B cell (primary cell): Measurements from ENCODE around the gene GOLPH3. TPM values are rescaled to one million over a fixed set of nuclear protein-coding genes. Genes with fewer than 3 reads are reported as not detected.

Experiments used
- ATAC-seq: fragments of 200-7000 bp; cut with Tn5 transposase; one replicate; pipeline ENCODE4 v1.10.0; 2021; ENCODE audit warnings: low read depth, mild to moderate bottlenecking, moderate number of reproducible peaks, moderate library complexity
- CTCF ChIA-PET: fragments of 350-600 bp; sonication (Branson Sonifier 250); formaldehyde crosslinking; loops from one replicate; lab custom pipeline; 2021; ENCODE audit warnings: antibody characterized with exemption, inconsistent platforms; lab: Charles Lee
- POLR2A ChIA-PET: fragments of 350-600 bp; sonication (Branson Sonifier 250); formaldehyde crosslinking; loops from one replicate; lab custom pipeline; 2021; ENCODE audit warnings: antibody characterized with exemption; lab: Charles Lee
- DNase-seq: peaks from one replicate; pipeline ENCODE4 v3.0.0; 2013
- H2AFZ ChIP-seq: 2 replicates; pipeline ENCODE4 v1.6.1; 2012; ENCODE audit warnings: mild to moderate bottlenecking, low read depth, low read length; ENCODE audit not compliant: insufficient read depth, poor library complexity, severe bottlenecking
- H3K27ac ChIP-seq, 2 donors: 1 replicate in 1 of 2; 2 replicates in 1 of 2; pipeline ENCODE4 v1.5.1; 2012 to 2013; ENCODE audit warnings: low read length in 2 of 2, mild to moderate bottlenecking in 2 of 2, moderate library complexity in 1 of 2
- H3K27me3 ChIP-seq, 4 experiments: fragments of 200-600 bp in 1 of 4; sonication (generic) in 1 of 4; replicated peaks in 1 of 4; 1 replicate in 2 of 4; 2 replicates in 2 of 4; pipeline versions ENCODE4 v1.6.1 to v1.7.0; 2013 to 2016; ENCODE audit warnings: low read length in 3 of 4, mild to moderate bottlenecking in 2 of 4, mixed read lengths in 1 of 4, moderate library complexity in 1 of 4; ENCODE audit not compliant: insufficient read depth in 4 of 4, control insufficient read depth in 3 of 4; ENCODE audit errors: control extremely low read depth in 1 of 4
- H3K36me3 ChIP-seq, 2 experiments: replicated peaks in 1 of 2; 1 replicate in 1 of 2; 2 replicates in 1 of 2; pipeline versions ENCODE4 v1.6.1 to v1.7.1; 2013; ENCODE audit warnings: low read length in 1 of 2; ENCODE audit not compliant: insufficient read depth in 2 of 2, control insufficient read depth in 1 of 2; ENCODE audit errors: control extremely low read depth in 1 of 2, extremely low read depth in 1 of 2
- H3K4me1 ChIP-seq, 2 donors: fragments of 200-600 bp in 1 of 2; sonication (generic) in 1 of 2; 1 replicate in 1 of 2; 2 replicates in 1 of 2; pipeline versions ENCODE4 v1.5.1 to v1.6.1; 2013 to 2017; ENCODE audit warnings: low read length in 2 of 2; ENCODE audit not compliant: control insufficient read depth in 2 of 2, insufficient read depth in 2 of 2
- H3K4me2 ChIP-seq: replicated peaks from 2 replicates; pipeline ENCODE3; 2012; ENCODE audit warnings: mild to moderate bottlenecking, low read depth, low read length; ENCODE audit not compliant: poor library complexity, severe bottlenecking
- H3K4me3 ChIP-seq, 5 experiments: fragments of 200-600 bp in 1 of 5; sonication (generic) in 1 of 5; 1 replicate in 3 of 5; 2 replicates in 2 of 5; pipeline versions ENCODE4 v1.5.1 to v1.7.0; 2011 to 2016; ENCODE audit warnings: low read length in 4 of 5, mild to moderate bottlenecking in 4 of 5, low read depth in 2 of 5, control low read depth in 1 of 5, moderate library complexity in 1 of 5; ENCODE audit not compliant: insufficient read depth in 1 of 5; ENCODE audit errors: control extremely low read depth in 1 of 5, extremely low read depth in 1 of 5
- H3K79me2 ChIP-seq: fragments of 200-600 bp; sonication (generic); one replicate; pipeline ENCODE4 v1.6.0; 2016; ENCODE audit warnings: low read length; ENCODE audit not compliant: control insufficient read depth, insufficient read depth
- H3K9ac ChIP-seq: fragments of 200-600 bp; sonication (generic); 2 replicates; pipeline ENCODE4 v1.6.1; 2017; ENCODE audit warnings: mild to moderate bottlenecking, low read length, moderate library complexity
- H3K9me3 ChIP-seq, 3 donors: one replicate each; pipeline versions ENCODE4 v1.6.1 to v1.7.1; 2013; ENCODE audit warnings: low read length in 2 of 3; ENCODE audit not compliant: control insufficient read depth in 2 of 3, insufficient read depth in 1 of 3; ENCODE audit errors: control extremely low read depth in 1 of 3
- H4K20me1 ChIP-seq: 2 replicates; pipeline ENCODE4 v1.6.0; 2012; ENCODE audit warnings: mild to moderate bottlenecking, low read length; ENCODE audit not compliant: insufficient read depth, control insufficient read depth, poor library complexity, severe bottlenecking
- H3K27ac Mint-ChIP-seq: one replicate; pipeline ENCODE4 v1.8.0; 2021; ENCODE audit warnings: mixed read lengths
- H3K27me3 Mint-ChIP-seq: one replicate; pipeline ENCODE4 v1.8.0; 2021; ENCODE audit warnings: mixed read lengths
- H3K4me1 Mint-ChIP-seq: one replicate; pipeline ENCODE4 v1.8.0; 2021; ENCODE audit warnings: mixed read lengths
- H3K4me3 Mint-ChIP-seq: one replicate; pipeline ENCODE4 v1.8.0; 2021; ENCODE audit warnings: mixed read lengths
- H3K9me3 Mint-ChIP-seq: one replicate; pipeline ENCODE4 v1.8.0; 2022; ENCODE audit warnings: mixed read lengths; ENCODE audit not compliant: insufficient read depth
- EZH2 ChIP-seq: IDR thresholded peaks from 2 replicates; pipeline ENCODE4 v1.6.1; 2012; ENCODE audit warnings: borderline replicate concordance, low read depth, mild to moderate bottlenecking, moderate library complexity, low read length; ENCODE audit not compliant: insufficient read depth, poor library complexity, severe bottlenecking
- WGBS: methylation state at CpG from one replicate; pipeline ENCODE4 v1.1.5; 2013; ENCODE audit warnings: missing lambda C conversion rate; ENCODE audit not compliant: insufficient coverage; 5-methylcytosine and 5-hydroxymethylcytosine counted together
- intact Hi-C: fragments of 100-400 bp; cut with micrococcal nuclease; formaldehyde crosslinking; loops from one replicate; pipeline ENCODE4 v1.10.0; 2022
- polyA plus RNA-seq: library from polyadenylated mRNA; depleted of rRNA; stranded (reverse); fragments of >200 nt; gene quantifications from 2 replicates; pipeline ENCODE4 v1.2.3, GENCODE V29; 2012
- total RNA-seq, 2 donors: library from RNA; stranded (reverse); fragments of 120-200 nt in 1 of 2; gene quantifications; 1 replicate in 1 of 2; 2 replicates in 1 of 2; pipeline versions ENCODE4 v1.2.3 to v1.2.4, GENCODE V29; 2013 to 2022
- TF ChIP-seq, protein P1 (sequence below): fragments of 200-600 bp; IDR thresholded peaks from one replicate; pipeline ENCODE4 v1.8.0; 2022; ENCODE audit warnings: antibody characterized with exemption, mild to moderate bottlenecking

GOLPH3 gene
- total and polyA plus RNA-seq, 2 donors (not counting 1 experiment from before 2014, with no cell fraction given), result 16.2 to 62.6 TPM

DNA sequence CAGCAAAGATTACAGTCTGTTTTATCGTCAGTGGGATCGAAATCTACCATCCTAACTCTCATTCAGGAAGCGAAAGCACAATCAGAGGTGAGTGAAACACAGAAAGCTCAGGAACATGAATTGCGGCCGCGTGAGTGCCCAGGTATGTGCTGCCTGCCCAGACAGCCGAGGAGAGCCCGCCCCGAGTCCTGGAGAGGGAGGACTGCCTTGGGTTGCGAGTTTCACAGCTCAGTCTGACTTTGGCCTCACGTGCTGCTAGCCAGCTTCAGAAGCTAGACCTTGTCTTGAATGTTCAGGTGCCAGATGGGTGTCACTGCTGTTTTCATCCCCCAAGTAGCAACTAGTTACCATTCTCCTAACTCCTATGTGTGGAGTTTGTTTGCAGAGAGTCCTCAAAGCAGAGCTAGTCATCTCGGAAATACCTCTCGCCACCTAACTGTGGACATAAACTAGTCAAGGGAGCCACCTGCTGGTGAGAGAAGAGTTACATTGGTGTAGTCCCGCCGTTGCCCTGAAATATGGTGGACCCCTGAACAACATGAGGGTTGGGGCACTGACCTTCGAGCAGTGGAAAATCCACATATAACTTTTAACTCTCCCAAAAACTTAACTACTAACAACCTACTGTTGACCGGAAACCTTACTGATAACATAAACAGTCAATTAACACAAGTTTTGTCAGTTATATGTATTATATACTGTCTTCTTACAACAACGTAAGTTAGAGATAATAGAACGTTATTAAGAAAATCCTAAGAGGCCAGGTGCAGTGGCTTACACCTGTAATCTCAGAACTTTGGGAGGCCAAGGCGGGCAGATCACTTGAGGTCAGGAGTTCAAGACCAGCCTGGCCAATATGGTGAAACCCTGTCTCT is 80.9 kb downstream of the GOLPH3 start:
- Histone ChIP-seq H3K4me1 (peaks cover 0 to 5% of the 10 kb centered on the region in 2 donors), H2AFZ (peak overlapping the region; percentile 40), H3K27ac (no peak overlapping the region), H3K27me3 (no peaks in the 10 kb centered on the region), H3K36me3 (no peaks in the 10 kb centered on the region), H4K20me1 (no peaks in the 10 kb centered on the region), H3K4me3 (no peak overlapping the region), H3K4me2 (no peak overlapping the region), H3K9ac (no peak overlapping the region), H3K9me3 (no peaks in the 10 kb centered on the region), H3K79me2 (no peaks in the 10 kb centered on the region)
- ChIA-PET POLR2A (no interaction called here), CTCF (interaction anchor here (1.0 to 2.0 kb wide), 15 partner anchors 9 to 560 kb away, joined by 3 to 15 read pairs (median 4); no protein-coding TSS in a partner anchor)
- H3K27ac Mint-ChIP-seq, result no peak overlapping the region
- H3K4me3 Mint-ChIP-seq, result no peak overlapping the region
- peaks cover 5% of the 10 kb centered on the region for H3K4me1 Mint-ChIP-seq
- no peaks in the 10 kb centered on the region for H3K27me3 Mint-ChIP-seq
- intact Hi-C loops, result no loop called here
- ATAC-seq (peak; percentile 60), DNase-seq (peak; percentile 66)
- WGBS, result 82% methylated on average over 9 of the region's 20 CpGs
- H3K9me3 Mint-ChIP-seq, result no peaks in the 10 kb centered on the region
- TF ChIP-seq, protein P1, sequence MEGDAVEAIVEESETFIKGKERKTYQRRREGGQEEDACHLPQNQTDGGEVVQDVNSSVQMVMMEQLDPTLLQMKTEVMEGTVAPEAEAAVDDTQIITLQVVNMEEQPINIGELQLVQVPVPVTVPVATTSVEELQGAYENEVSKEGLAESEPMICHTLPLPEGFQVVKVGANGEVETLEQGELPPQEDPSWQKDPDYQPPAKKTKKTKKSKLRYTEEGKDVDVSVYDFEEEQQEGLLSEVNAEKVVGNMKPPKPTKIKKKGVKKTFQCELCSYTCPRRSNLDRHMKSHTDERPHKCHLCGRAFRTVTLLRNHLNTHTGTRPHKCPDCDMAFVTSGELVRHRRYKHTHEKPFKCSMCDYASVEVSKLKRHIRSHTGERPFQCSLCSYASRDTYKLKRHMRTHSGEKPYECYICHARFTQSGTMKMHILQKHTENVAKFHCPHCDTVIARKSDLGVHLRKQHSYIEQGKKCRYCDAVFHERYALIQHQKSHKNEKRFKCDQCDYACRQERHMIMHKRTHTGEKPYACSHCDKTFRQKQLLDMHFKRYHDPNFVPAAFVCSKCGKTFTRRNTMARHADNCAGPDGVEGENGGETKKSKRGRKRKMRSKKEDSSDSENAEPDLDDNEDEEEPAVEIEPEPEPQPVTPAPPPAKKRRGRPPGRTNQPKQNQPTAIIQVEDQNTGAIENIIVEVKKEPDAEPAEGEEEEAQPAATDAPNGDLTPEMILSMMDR, result peak; percentile 72
- no peak for TF ChIP-seq EZH2

DNA sequence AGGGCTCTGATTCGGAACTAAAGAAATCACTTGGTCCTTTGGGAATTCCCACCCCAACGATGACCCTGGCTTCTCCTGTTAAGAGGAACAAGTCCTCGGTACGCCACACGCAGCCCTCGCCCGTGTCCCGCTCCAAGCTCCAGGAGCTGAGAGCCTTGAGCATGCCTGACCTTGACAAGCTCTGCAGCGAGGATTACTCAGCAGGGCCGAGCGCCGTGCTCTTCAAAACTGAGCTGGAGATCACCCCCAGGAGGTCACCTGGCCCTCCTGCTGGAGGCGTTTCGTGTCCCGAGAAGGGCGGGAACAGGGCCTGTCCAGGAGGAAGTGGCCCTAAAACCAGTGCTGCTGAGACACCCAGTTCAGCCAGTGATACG is 83.4 kb downstream of the GOLPH3 start:
- 97% methylated on average over 16 of the region's 17 CpGs for WGBS
- no peak for TF ChIP-seq EZH2
- TF ChIP-seq, protein P1, result no peak
- ATAC-seq (no peak), DNase-seq (no peak)
- POLR2A ChIA-PET, result no interaction called here
- Histone ChIP-seq H3K9me3 (no peaks in the 10 kb centered on the region), H3K79me2 (no peaks in the 10 kb centered on the region), H3K4me2 (no peak overlapping the region), H3K9ac (no peak overlapping the region), H3K27me3 (no peaks in the 10 kb centered on the region), H3K27ac (no peak overlapping the region), H4K20me1 (no peaks in the 10 kb centered on the region), H3K36me3 (no peaks in the 10 kb centered on the region), H3K4me1 (peaks cover 0 to 5% of the 10 kb centered on the region in 2 donors), H2AFZ (no peak overlapping the region), H3K4me3 (no peak overlapping the region)
- Mint-ChIP-seq H3K4me3 (no peak overlapping the region), H3K9me3 (no peaks in the 10 kb centered on the region), H3K4me1 (peaks cover 5% of the 10 kb centered on the region), H3K27me3 (no peaks in the 10 kb centered on the region), H3K27ac (no peak overlapping the region)
- CTCF ChIA-PET, result interaction anchor here (1.2 kb wide), 1 partner anchor 471 kb away, joined by 3 read pairs; no protein-coding TSS in a partner anchor
- intact Hi-C loops, result no loop called here
